HCT116 (cell line): ENCODE data around the gene FOXK2. TPM values are rescaled to one million over a fixed set of nuclear protein-coding genes. Genes with fewer than 3 reads are reported as not detected.

Source experiments
- ATAC-seq: fragments of 200-7000 bp; cut with Tn5 transposase; 2 replicates; pipeline ENCODE4 v1.9.1; 2020; ENCODE audit warnings: mild to moderate bottlenecking, moderate library complexity
- BruUV-seq: library from RNA; stranded (reverse); fragments of 400-500 nt; replicated peaks from 2 replicates; lab custom pipeline; 2021; lab: Mats Ljungman, UMichigan
- CTCF ChIA-PET: fragments of 300-600 bp; sonication (Branson Sonifier 250); formaldehyde crosslinking; loops from one replicate; lab custom pipeline; 2021; ENCODE audit warnings: antibody characterized with exemption; lab: Charles Lee
- POLR2A ChIA-PET: fragments of 300-600, 350-600 bp; sonication (Branson Sonifier 250); formaldehyde crosslinking; loops from one replicate; lab custom pipeline; 2021; ENCODE audit warnings: antibody characterized with exemption; lab: Charles Lee
- RAD21 ChIA-PET, 2 experiments: fragments of 300-600 bp; sonication (Branson Sonifier 250); formaldehyde crosslinking; loops; one replicate each; lab custom pipeline; 2023; ENCODE audit warnings: low total read pairs in 2 of 2; ENCODE audit not compliant: uncharacterized antibody in 2 of 2, unreplicated experiment in 2 of 2, low non-redundant PET in 1 of 2; lab: Charles Lee
- DNase-seq: peaks from one replicate; pipeline ENCODE4 v3.0.0-alpha.2; 2010; ENCODE audit warnings: low read depth, low spot score
- H2AFZ ChIP-seq: fragments of 200-600 bp; shearing (Covaris generic), sonication (generic); 2 replicates; pipeline ENCODE4 v1.6.1; 2017; ENCODE audit warnings: low read depth, mixed run types, mixed read lengths, antibody characterized with exemption, low read length; ENCODE audit not compliant: poor library complexity, severe bottlenecking
- H3K27ac ChIP-seq: 2 replicates; pipeline ENCODE4 v1.5.1; 2012; ENCODE audit warnings: low read depth, low read length
- H3K27me3 ChIP-seq: fragments of 200-600 bp; sonication (generic); 2 replicates; pipeline ENCODE4 v1.6.1; 2016; ENCODE audit warnings: mixed run types, low read length, mixed read lengths; ENCODE audit not compliant: insufficient read depth
- H3K36me3 ChIP-seq, 2 experiments: fragments of 200-500 bp in 1 of 2; fragments of 200-600 bp in 1 of 2; sonication (Bioruptor generic) in 1 of 2; sonication (generic) in 1 of 2; 2 replicates each; pipeline versions ENCODE4 v1.5.1 to v1.6.1; 2014 to 2016; ENCODE audit warnings: low read length in 2 of 2, inconsistent platforms in 1 of 2, mixed read lengths in 1 of 2, mixed run types in 1 of 2; ENCODE audit not compliant: insufficient read depth in 2 of 2, control insufficient read depth in 1 of 2
- H3K4me1 ChIP-seq, 2 experiments: fragments of 200-600 bp in 1 of 2; sonication (generic) in 1 of 2; 2 replicates each; pipeline versions ENCODE4 v1.5.1 to v1.6.1; 2012 to 2017; ENCODE audit warnings: low read length in 2 of 2, inconsistent platforms in 1 of 2, mild to moderate bottlenecking in 1 of 2, mixed read lengths in 1 of 2, mixed run types in 1 of 2, moderate library complexity in 1 of 2; ENCODE audit not compliant: insufficient read depth in 2 of 2, control insufficient read depth in 1 of 2
- H3K4me2 ChIP-seq: fragments of 200-600 bp; sonication (generic); 2 replicates; pipeline ENCODE4 v1.6.1; 2017; ENCODE audit warnings: mixed run types, low read length, mixed read lengths
- H3K4me3 ChIP-seq, 2 experiments: fragments of 200-600 bp in 1 of 2; sonication (generic) in 1 of 2; replicated peaks in 1 of 2; 2 replicates each; pipeline ENCODE4 v1.5.1; 2011 to 2016; ENCODE audit warnings: low read length in 2 of 2, control low read depth in 1 of 2, low read depth in 1 of 2, mild to moderate bottlenecking in 1 of 2, mixed read lengths in 1 of 2, mixed run types in 1 of 2
- H3K79me2 ChIP-seq: fragments of 200-600 bp; sonication (generic); 2 replicates; pipeline ENCODE4 v1.6.1; 2017; ENCODE audit warnings: mild to moderate bottlenecking, mixed run types, low read length, moderate library complexity, mixed read lengths; ENCODE audit not compliant: insufficient read depth
- H3K9ac ChIP-seq: fragments of 200-600 bp; sonication (generic); 2 replicates; pipeline ENCODE4 v1.6.1; 2016; ENCODE audit warnings: low read length, mixed read lengths
- H3K9me2 ChIP-seq: fragments of 200-600 bp; sonication (generic), shearing (Covaris generic); 2 replicates; pipeline ENCODE4 v1.6.1; 2017; ENCODE audit warnings: mixed run types, mild to moderate bottlenecking, moderate library complexity; ENCODE audit not compliant: insufficient read depth
- H3K9me3 ChIP-seq, 2 experiments: fragments of 200-500 bp in 1 of 2; fragments of 200-600 bp in 1 of 2; sonication (Bioruptor generic) in 1 of 2; sonication (generic) in 1 of 2; 2 replicates each; pipeline ENCODE4 v1.6.1; 2014 to 2017; ENCODE audit warnings: low read length in 2 of 2, mixed read lengths in 2 of 2, inconsistent platforms in 1 of 2, low read depth in 1 of 2, mild to moderate bottlenecking in 1 of 2, mixed run types in 1 of 2, moderate library complexity in 1 of 2; ENCODE audit not compliant: control insufficient read depth in 1 of 2, insufficient read depth in 1 of 2
- H4K20me1 ChIP-seq: fragments of 200-600 bp; sonication (generic), shearing (Covaris generic); 2 replicates; pipeline ENCODE4 v1.6.1; 2017; ENCODE audit warnings: mixed run types, mild to moderate bottlenecking, moderate library complexity; ENCODE audit not compliant: insufficient read depth
- ATF3 ChIP-seq: IDR thresholded peaks from 2 replicates; pipeline ENCODE4 v1.6.1; 2012
- CBX3 ChIP-seq: IDR thresholded peaks from 2 replicates; pipeline ENCODE4 v1.6.1; 2012; ENCODE audit warnings: low read depth
- CEBPB ChIP-seq: IDR thresholded peaks from 2 replicates; pipeline ENCODE4 v1.6.1; 2012; ENCODE audit warnings: low read depth
- CTCF ChIP-seq, 3 experiments: fragments of 200-600 bp in 1 of 3; sonication (generic) in 1 of 3; IDR thresholded peaks in 2 of 3; conservative IDR thresholded peaks in 1 of 3; 2 replicates each; pipeline ENCODE4 v1.5.1; 2012 to 2017; ENCODE audit warnings: low read depth in 2 of 3, low read length in 2 of 3, antibody characterized with exemption in 1 of 3, borderline replicate concordance in 1 of 3, control low read depth in 1 of 3, mild to moderate bottlenecking in 1 of 3, mixed read lengths in 1 of 3, mixed run types in 1 of 3, moderate library complexity in 1 of 3; ENCODE audit not compliant: insufficient read depth in 1 of 3
- EGR1 ChIP-seq: IDR thresholded peaks from 2 replicates; pipeline ENCODE4 v1.6.1; 2012; ENCODE audit warnings: low read depth
- ELF1 ChIP-seq: IDR thresholded peaks from 2 replicates; pipeline ENCODE4 v1.6.1; 2012; ENCODE audit warnings: low read depth, borderline replicate concordance
- EZH2 ChIP-seq: fragments of 200-600 bp; sonication (generic); IDR thresholded peaks from 2 replicates; pipeline ENCODE4 v1.6.1; 2017; ENCODE audit warnings: antibody characterized with exemption, mixed run types
- EZH2phosphoT487 ChIP-seq: fragments of 200-600 bp; IDR thresholded peaks from 2 replicates; pipeline ENCODE4 v1.6.1; 2018; ENCODE audit warnings: antibody characterized with exemption, borderline replicate concordance
- FOSL1 ChIP-seq: IDR thresholded peaks from 2 replicates; pipeline ENCODE4 v1.6.1; 2012; ENCODE audit warnings: low read depth
- JUND ChIP-seq: IDR thresholded peaks from 2 replicates; pipeline ENCODE4 v1.6.1; 2012
- POLR2A ChIP-seq: IDR thresholded peaks from 2 replicates; pipeline ENCODE4 v1.7.0; 2011; ENCODE audit warnings: borderline replicate concordance; ENCODE audit not compliant: insufficient read depth, insufficient read length; ENCODE audit errors: extremely low read depth
- POLR2AphosphoS5 ChIP-seq: IDR thresholded peaks from 2 replicates; pipeline ENCODE4 v1.6.1; 2011; ENCODE audit warnings: mild to moderate bottlenecking, low read depth, low read length, moderate library complexity
- REST ChIP-seq: IDR thresholded peaks from 2 replicates; pipeline ENCODE4 v1.6.1; 2012; ENCODE audit warnings: low read depth
- SIN3A ChIP-seq: IDR thresholded peaks from 2 replicates; pipeline ENCODE4 v1.6.1; 2012; ENCODE audit warnings: low read depth
- SP1 ChIP-seq: IDR thresholded peaks from 2 replicates; pipeline ENCODE4 v1.6.1; 2012; ENCODE audit warnings: low read depth
- TCF7L2 ChIP-seq: IDR thresholded peaks from 2 replicates; pipeline ENCODE4 v1.7.0; 2011; ENCODE audit warnings: borderline replicate concordance, inconsistent platforms; ENCODE audit not compliant: insufficient read depth, insufficient read length; ENCODE audit errors: extremely low read depth
- ZBTB33 ChIP-seq: IDR thresholded peaks from 2 replicates; pipeline ENCODE4 v1.6.1; 2011; ENCODE audit warnings: mild to moderate bottlenecking, low read length, moderate library complexity; ENCODE audit not compliant: insufficient replicate concordance; ENCODE audit errors: extremely low read depth
- ZFX ChIP-seq: fragments of 450-650 bp; IDR thresholded peaks from 2 replicates; pipeline ENCODE4 v1.6.1; 2017
- ZNF274 ChIP-seq: fragments of 200-500 bp; sonication (Bioruptor generic); IDR thresholded peaks from 2 replicates; pipeline ENCODE4 v1.6.1; 2014; ENCODE audit warnings: mild to moderate bottlenecking, low read depth, low read length, inconsistent platforms
- intact Hi-C: fragments of 100-400 bp; cut with micrococcal nuclease; formaldehyde crosslinking; loops from 2 replicates; pipeline ENCODE4 v1.10.0; 2022
- total RNA-seq: library from RNA; stranded (reverse); gene quantifications from one replicate; pipeline ENCODE4 v1.2.1, GENCODE V29; 2021; ENCODE audit not compliant: unreplicated experiment

Gene FOXK2
- total RNA-seq, 1 experiment from 2014 or later, result 122 TPM

GRCh38 chr17:82474223-82475010, 45.1 kb upstream of the FOXK2 start:
- Histone ChIP-seq H3K9ac (no peak overlapping the region), H2AFZ (no peak overlapping the region), H3K9me3 (no peaks in the 10 kb centered on the region), H3K4me2 (no peak overlapping the region), H4K20me1 (no peaks in the 10 kb centered on the region), H3K36me3 (peaks cover 6 to 32% of the 10 kb centered on the region in 2 experiments; a peak in 2 of 4 replicates), H3K4me3 (no peak overlapping the region), H3K9me2 (no peaks in the 10 kb centered on the region), H3K79me2 (no peaks in the 10 kb centered on the region), H3K27ac (no peak overlapping the region), H3K4me1 (no peaks in the 10 kb centered on the region), H3K27me3 (no peaks in the 10 kb centered on the region)
- CTCF ChIA-PET, result no interaction called here
- DNase-seq (no peak), ATAC-seq (no peak)
- intact Hi-C loops, result no loop called here
- no TSS peak for BruUV-seq
- no peak for TF ChIP-seq POLR2AphosphoS5
- TF ChIP-seq ZNF274, result no peak
- TF ChIP-seq ATF3, result no peak
- no peak for TF ChIP-seq ZFX
- no peak for TF ChIP-seq EZH2
- TF ChIP-seq POLR2A, result no peak
- TF ChIP-seq TCF7L2, result no peak
- TF ChIP-seq JUND, result no peak
- TF ChIP-seq REST, result no peak
- no peak for TF ChIP-seq SP1
- TF ChIP-seq CTCF (IDR thresholded peaks at IDR 0.05 in 2 of 3, conservative IDR thresholded peaks at IDR 0.05 in 1 of 3; ENCODE audit: borderline replicate concordance in 1 of 3, insufficient read depth in 1 of 3, low read depth in 2 of 3, low read length in 2 of 3), result no peak
- no peak for TF ChIP-seq FOSL1
- no peak for TF ChIP-seq CBX3
- no peak for TF ChIP-seq EGR1
- TF ChIP-seq ZBTB33, result no peak
- no peak for TF ChIP-seq EZH2phosphoT487
- TF ChIP-seq ELF1, result no peak
- TF ChIP-seq CEBPB, result no peak
- no peak for TF ChIP-seq SIN3A
- TF ChIP-seq, all 23 proteins: peak for 0
- ChIA-PET POLR2A (no interaction called here), RAD21 (no interaction called here)
